Endothelial cell of umbilical vein (primary cell): Measurements from ENCODE around the gene KIF18A. TPM values are rescaled to one million over a fixed set of nuclear protein-coding genes. Genes with fewer than 3 reads are reported as not detected.

Experiments
- Bru-seq: library from RNA; stranded (reverse); fragments of 400-500 nt; gene quantifications from one replicate; lab custom pipeline; 2021; lab: Mats Ljungman, UMichigan
- BruChase-seq, 2 experiments: library from RNA; stranded (reverse); fragments of 400-500 nt; gene quantifications; one replicate each; lab custom pipeline; 2021; lab: Mats Ljungman, UMichigan
- BruUV-seq: library from RNA; stranded (reverse); fragments of 400-500 nt; replicated peaks from 2 replicates; lab custom pipeline; 2021; lab: Mats Ljungman, UMichigan
- CTCF ChIA-PET: fragments of 300-600, 350-600 bp; sonication (Branson Sonifier 250); formaldehyde crosslinking; loops from one replicate; lab custom pipeline; 2021; ENCODE audit warnings: antibody characterized with exemption, inconsistent platforms; lab: Charles Lee
- POLR2A ChIA-PET: fragments of 300-600, 350-600 bp; sonication (Branson Sonifier 250); formaldehyde crosslinking; loops from one replicate; lab custom pipeline; 2021; ENCODE audit warnings: antibody characterized with exemption, inconsistent platforms; lab: Charles Lee
- DNase-seq: peaks from one replicate; pipeline ENCODE4 v3.0.0-alpha.2; 2011; ENCODE audit warnings: low read depth, low spot score
- FAIRE-seq: peaks from 2 replicates; lab custom pipeline; 2011; peaks lifted over from hg19 to GRCh38; lab: Jason Lieb, UNC
- H2AFZ ChIP-seq: 2 replicates; pipeline ENCODE4 v1.6.0; 2012; ENCODE audit warnings: low read depth, low read length, control low read depth, inconsistent platforms
- H3K27ac ChIP-seq: 2 replicates; pipeline ENCODE4 v1.5.1; 2011; ENCODE audit warnings: low read depth, mild to moderate bottlenecking, control low read depth, low read length, moderate library complexity; ENCODE audit not compliant: insufficient read depth
- H3K27me3 ChIP-seq, 2 experiments: 2 replicates each; pipeline versions ENCODE4 v1.6.0 to v1.6.1; 2011; ENCODE audit warnings: low read length in 2 of 2, mixed read lengths in 1 of 2; ENCODE audit not compliant: control insufficient read depth in 2 of 2, insufficient read depth in 2 of 2
- H3K36me3 ChIP-seq, 2 experiments: 2 replicates in 1 of 2; 3 replicates in 1 of 2; pipeline ENCODE4 v1.5.1; 2011; ENCODE audit warnings: low read length in 2 of 2, mild to moderate bottlenecking in 1 of 2, moderate library complexity in 1 of 2; ENCODE audit not compliant: control insufficient read depth in 2 of 2, insufficient read depth in 2 of 2; ENCODE audit errors: extremely low read depth in 1 of 2
- H3K4me1 ChIP-seq: 3 replicates; pipeline ENCODE4 v1.5.1; 2011; ENCODE audit warnings: mild to moderate bottlenecking, low read length; ENCODE audit not compliant: control insufficient read depth, insufficient read depth; ENCODE audit errors: extremely low read depth
- H3K4me2 ChIP-seq: 2 replicates; pipeline ENCODE4 v1.6.1; 2011; ENCODE audit warnings: low read length, control low read depth, mixed read lengths; ENCODE audit not compliant: insufficient read depth
- H3K4me3 ChIP-seq, 3 experiments: fragments of 200-600 bp in 1 of 3; sonication (generic), shearing (Covaris generic) in 1 of 3; replicated peaks in 1 of 3; 2 replicates each; pipeline ENCODE4 v1.5.1; 2011 to 2016; ENCODE audit warnings: control low read depth in 3 of 3, low read length in 3 of 3, mild to moderate bottlenecking in 2 of 3, inconsistent platforms in 1 of 3, low read depth in 1 of 3, moderate library complexity in 1 of 3; ENCODE audit not compliant: insufficient read depth in 1 of 3
- H3K79me2 ChIP-seq: 2 replicates; pipeline ENCODE4 v1.6.0; 2012; ENCODE audit warnings: low read length, inconsistent platforms; ENCODE audit not compliant: control insufficient read depth, insufficient read depth
- H3K9ac ChIP-seq: replicated peaks from 2 replicates; pipeline ENCODE3; 2011; ENCODE audit warnings: low read length, control low read depth; ENCODE audit not compliant: insufficient read depth; ENCODE audit errors: extremely low read depth
- H3K9me1 ChIP-seq: replicated peaks from 3 replicates; pipeline ENCODE4 v1.6.0; 2011; ENCODE audit warnings: mild to moderate bottlenecking, low read length; ENCODE audit not compliant: control insufficient read depth, insufficient read depth; ENCODE audit errors: extremely low read depth
- H3K9me3 ChIP-seq: replicated peaks from 2 replicates; pipeline ENCODE4 v1.5.1; 2012; ENCODE audit warnings: low read length, inconsistent platforms; ENCODE audit not compliant: control insufficient read depth, insufficient read depth
- H4K20me1 ChIP-seq: replicated peaks from 2 replicates; pipeline ENCODE3; 2011; ENCODE audit warnings: mild to moderate bottlenecking, low read length; ENCODE audit not compliant: control insufficient read depth, insufficient read depth; ENCODE audit errors: extremely low read depth
- JUN ChIP-seq: IDR thresholded peaks from 2 replicates; pipeline ENCODE4 v1.6.1; 2011; ENCODE audit warnings: borderline replicate concordance, low read depth; ENCODE audit not compliant: insufficient read length, insufficient read depth
- POLR2A ChIP-seq: IDR thresholded peaks from 2 replicates; pipeline ENCODE4 v1.6.1; 2012; ENCODE audit warnings: low read depth, mild to moderate bottlenecking, control low read depth, low read length
- POLR2AphosphoS5 ChIP-seq: IDR thresholded peaks from 2 replicates; pipeline ENCODE4 v1.6.1; 2012; ENCODE audit warnings: low read depth, mild to moderate bottlenecking, control low read depth, low read length, moderate library complexity; ENCODE audit not compliant: insufficient read depth
- dilution Hi-C: fragments of 300-500 bp; cut with MboI; formaldehyde crosslinking; loops from one replicate; pipeline ENCODE4 v1.15.0; 2019; ENCODE audit warnings: low sequenced_read_pairs; ENCODE audit not compliant: extremely low pct_ligation_motif_present
- intact Hi-C: fragments of 100-400 bp; cut with micrococcal nuclease; formaldehyde crosslinking; loops from one replicate; pipeline ENCODE4 v1.10.0; 2022
- long read RNA-seq: library from polyadenylated mRNA; stranded (forward); transcript quantifications from one replicate; pipeline ENCODE4 v2.0.0, GENCODE V29; 2021
- polyA minus RNA-seq, 3 experiments: library from RNA; depleted of rRNA, polyadenylated mRNA; stranded (reverse); fragments of >200 nt; gene quantifications; 1 replicate in 1 of 3; 2 replicates in 2 of 3; pipeline ENCODE4 v1.2.3, GENCODE V29; 2011
- polyA plus RNA-seq, 4 experiments: library from polyadenylated mRNA; depleted of rRNA in 3 of 4; stranded (reverse) in 3 of 4; unstranded in 1 of 4; fragments of >200 nt; gene quantifications; 2 replicates each; pipeline versions ENCODE4 v1.2.1 to v1.2.3, GENCODE V29; 2011 to 2012; ENCODE audit warnings: missing spikeins in 1 of 4
- total RNA-seq: library from RNA; stranded (reverse); gene quantifications from 2 replicates; pipeline ENCODE4 v1.2.3, GENCODE V29; 2021
- TF ChIP-seq, protein P1 (sequence below), 2 donors: IDR thresholded peaks; 1 replicate in 1 of 2; 2 replicates in 1 of 2; pipeline ENCODE4 v1.5.1; 2011; ENCODE audit warnings: low read length in 2 of 2, mild to moderate bottlenecking in 2 of 2, moderate library complexity in 2 of 2, control low read depth in 1 of 2, inconsistent platforms in 1 of 2, low read depth in 1 of 2; ENCODE audit not compliant: insufficient read depth in 1 of 2; ENCODE audit errors: extremely low read depth in 1 of 2
- TF ChIP-seq, protein P2 (sequence below): IDR thresholded peaks from 2 replicates; pipeline ENCODE4 v1.6.1; 2011; ENCODE audit not compliant: insufficient read depth, insufficient read length

Gene KIF18A
- total RNA-seq (14.1 and 18.5 TPM in 2 replicates), polyA plus RNA-seq (2.2 and 2.5 TPM in 2 replicates), polyA minus RNA-seq (9.1 and 15.0 TPM in 2 replicates), Bru-seq, nascent RNA (percentile 83 among the genes with signal in this experiment), BruChase-seq, experiment 1, labeled RNA remaining after a 6-hour chase (percentile 52 among the genes with signal in this experiment), BruChase-seq, experiment 2, labeled RNA remaining after a 2-hour chase (percentile 64 among the genes with signal in this experiment)
- polyA plus RNA-seq (2011; cell fraction: cytosol; rRNA removed), result 5.5 and 5.7 TPM in 2 replicates
- 9.9 and 17.3 TPM in 2 replicates for polyA plus RNA-seq (2011; cell fraction: nucleus; rRNA removed)
- polyA plus RNA-seq (2012), result 6.6 and 13.6 TPM in 2 replicates
- 15.1 TPM for polyA minus RNA-seq (2011; cell fraction: cytosol; rRNA and poly(A)+ RNA removed)
- 41.4 and 60.8 TPM in 2 replicates for polyA minus RNA-seq (2011; cell fraction: nucleus; rRNA and poly(A)+ RNA removed)
- long read RNA-seq, transcript KIF18A-201 (17 exons, 3,568 nt), result major isoform, 39 of 44 reads
- long read RNA-seq, partial matches to known transcripts, result 1 of 44 reads
- long read RNA-seq, other reads (novel, unspliced or antisense), result 4 of 44 reads

DNA sequence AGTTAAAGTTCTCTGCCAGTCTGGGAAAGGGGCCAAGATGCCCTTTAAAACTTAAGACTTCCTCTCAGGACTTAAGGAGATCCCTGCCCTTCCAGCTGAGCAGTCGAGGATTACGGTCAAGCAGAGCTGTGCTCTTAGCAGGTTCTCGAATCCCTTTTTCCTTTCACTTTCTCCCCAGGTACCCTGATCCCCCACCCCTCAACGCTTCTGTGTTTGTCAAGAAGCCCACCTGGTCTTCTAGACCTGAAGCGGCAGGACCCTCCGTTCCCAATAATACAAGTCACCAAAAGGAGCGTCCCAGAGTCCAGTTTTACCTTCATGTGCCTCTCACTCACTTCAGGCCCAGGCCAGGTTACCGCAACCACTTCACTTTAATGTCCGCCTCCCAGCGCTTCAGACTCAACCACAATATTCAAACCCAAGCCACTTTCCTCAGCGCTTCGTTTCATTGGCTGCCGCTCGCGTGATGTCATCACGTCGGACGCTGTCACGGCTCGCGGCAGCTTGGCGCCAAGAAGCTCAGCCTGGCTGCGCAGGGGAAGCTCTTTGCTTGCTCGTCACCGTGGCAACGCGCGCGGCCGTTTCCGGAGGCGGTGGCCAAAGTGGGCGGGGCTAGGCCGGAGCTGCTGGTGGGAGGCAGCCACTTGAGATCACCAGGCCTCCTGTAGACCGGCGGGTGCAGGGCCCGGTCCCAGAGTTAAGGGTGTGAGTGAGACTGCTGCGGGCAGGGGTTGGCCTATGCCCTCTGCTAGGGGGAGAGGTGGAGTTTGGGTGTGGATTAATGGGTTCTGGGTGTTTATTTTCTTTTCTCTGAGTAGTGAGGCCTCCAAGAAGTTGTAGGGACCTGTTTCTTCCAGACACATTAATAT, at the start of gene KIF18A, which contains the start of gene METTL15:
Gene KIF18A (minus strand): TSS at position 407 of the 869 bp plus-strand sequence. CDS start 10,209 bp downstream, outside the sequence.
Gene METTL15 (plus strand): TSS at position 639 of the 869 bp plus-strand sequence. CDS start 4,947 bp downstream, outside the sequence.
- Histone ChIP-seq H3K4me2 (peak within 1 kb of the TSS; percentile 98), H3K9me1 (no peaks in the 10 kb centered on the region), H3K27me3 (no peaks in the 10 kb centered on the region), H3K27ac (peak within 1 kb of the TSS; percentile 98), H3K79me2 (peaks cover 66% of the 10 kb centered on the region), H2AFZ (peak within 1 kb of the TSS; percentile 75), H3K9ac (peak within 1 kb of the TSS; percentile 99), H4K20me1 (no peaks in the 10 kb centered on the region), H3K9me3 (no peaks in the 10 kb centered on the region), H3K4me1 (peaks cover 36% of the 10 kb centered on the region), H3K36me3 (no peaks in the 10 kb centered on the region), H3K4me3 (peak within 1 kb of the TSS; percentile 74 to 99 (median 87))
- intact Hi-C loops (loop anchor here (1.0 to 5.0 kb wide), 11 partner anchors 17 to 1012 kb away; no protein-coding TSS in a partner anchor), dilution Hi-C loops (no loop called here)
- BruUV-seq, result TSS peak; percentile 57
- FAIRE-seq (peak; percentile 91), DNase-seq (peak; percentile 100)
- POLR2A ChIA-PET, result interaction anchor here (0.6 kb wide), 1 partner anchor 21 kb away, joined by 3 read pairs; no protein-coding TSS in a partner anchor
- CTCF ChIA-PET, result interaction anchor here (0.7 to 2.3 kb wide), 13 partner anchors 18 to 610 kb away, joined by 3 to 21 read pairs (median 7); partner anchors contain the start of gene BDNF
- TF ChIP-seq POLR2A (peak; percentile 68), JUN (no peak), POLR2AphosphoS5 (peak; percentile 83)
- TF ChIP-seq, protein P1, sequence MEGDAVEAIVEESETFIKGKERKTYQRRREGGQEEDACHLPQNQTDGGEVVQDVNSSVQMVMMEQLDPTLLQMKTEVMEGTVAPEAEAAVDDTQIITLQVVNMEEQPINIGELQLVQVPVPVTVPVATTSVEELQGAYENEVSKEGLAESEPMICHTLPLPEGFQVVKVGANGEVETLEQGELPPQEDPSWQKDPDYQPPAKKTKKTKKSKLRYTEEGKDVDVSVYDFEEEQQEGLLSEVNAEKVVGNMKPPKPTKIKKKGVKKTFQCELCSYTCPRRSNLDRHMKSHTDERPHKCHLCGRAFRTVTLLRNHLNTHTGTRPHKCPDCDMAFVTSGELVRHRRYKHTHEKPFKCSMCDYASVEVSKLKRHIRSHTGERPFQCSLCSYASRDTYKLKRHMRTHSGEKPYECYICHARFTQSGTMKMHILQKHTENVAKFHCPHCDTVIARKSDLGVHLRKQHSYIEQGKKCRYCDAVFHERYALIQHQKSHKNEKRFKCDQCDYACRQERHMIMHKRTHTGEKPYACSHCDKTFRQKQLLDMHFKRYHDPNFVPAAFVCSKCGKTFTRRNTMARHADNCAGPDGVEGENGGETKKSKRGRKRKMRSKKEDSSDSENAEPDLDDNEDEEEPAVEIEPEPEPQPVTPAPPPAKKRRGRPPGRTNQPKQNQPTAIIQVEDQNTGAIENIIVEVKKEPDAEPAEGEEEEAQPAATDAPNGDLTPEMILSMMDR (IDR thresholded peaks at IDR 0.05; ENCODE audit: extremely low read depth in 1 of 2, insufficient read depth in 1 of 2, low read depth in 1 of 2, low read length in 2 of 2), result no peak
- TF ChIP-seq, protein P2, sequence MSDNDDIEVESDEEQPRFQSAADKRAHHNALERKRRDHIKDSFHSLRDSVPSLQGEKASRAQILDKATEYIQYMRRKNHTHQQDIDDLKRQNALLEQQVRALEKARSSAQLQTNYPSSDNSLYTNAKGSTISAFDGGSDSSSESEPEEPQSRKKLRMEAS, result no peak
